KOPT-K1 (cell line): ENCODE data around the gene WNT3A.

ENCODE experiments used
- H3K27ac ChIP-seq: fragments of 200-600 bp; sonication (generic); 2 replicates; pipeline ENCODE4 v1.5.1; 2016; ENCODE audit warnings: antibody characterized with exemption, mild to moderate bottlenecking, low read depth, low read length; ENCODE audit not compliant: poor library complexity, severe bottlenecking
- H3K36me3 ChIP-seq: fragments of 200-600 bp; sonication (generic); 2 replicates; pipeline ENCODE4 v1.5.1; 2017; ENCODE audit warnings: antibody characterized with exemption, mild to moderate bottlenecking, low read length, moderate library complexity; ENCODE audit not compliant: insufficient read depth
- H3K9me3 ChIP-seq: fragments of 200-600 bp; sonication (generic); 2 replicates; pipeline ENCODE4 v1.5.1; 2017; ENCODE audit warnings: antibody characterized with exemption, low read length, mild to moderate bottlenecking; ENCODE audit not compliant: insufficient read depth, poor library complexity, severe bottlenecking

The WNT3A gene

GRCh38 chr1:228031276-228031995 is 24.6 kb downstream of the WNT3A start:
- Histone ChIP-seq H3K9me3 (peaks cover 4% of the 10 kb centered on the region), H3K36me3 (no peaks in the 10 kb centered on the region), H3K27ac (no peak overlapping the region)

GRCh38 chr1:228032041-228032440 is 25.2 kb downstream of the WNT3A start:
- Histone ChIP-seq H3K9me3 (peaks cover 4% of the 10 kb centered on the region), H3K36me3 (no peaks in the 10 kb centered on the region)

GRCh38 chr1:228033376-228033775 is 26.6 kb downstream of the WNT3A start:
- Histone ChIP-seq H3K9me3 (peaks cover 4% of the 10 kb centered on the region), H3K36me3 (no peaks in the 10 kb centered on the region), H3K27ac (no peak overlapping the region)

More at GRCh38 chr1:228032041-228032440, 25.2 kb downstream of the WNT3A start:
- H3K27ac ChIP-seq = no peak overlapping the region

GRCh38 chr1:228034954-228035837 is 28.4 kb downstream of the WNT3A start:
- no peak overlapping the region for H3K27ac ChIP-seq
- no peaks in the 10 kb centered on the region for H3K36me3 ChIP-seq
- peaks cover 4% of the 10 kb centered on the region for H3K9me3 ChIP-seq

- Histone ChIP-seq H3K9me3 (peaks cover 4% of the 10 kb centered on the region), H3K36me3 (no peaks in the 10 kb centered on the region), H3K27ac (no peak overlapping the region)
These were observed 29.0 kb downstream of the WNT3A start for GRCh38 chr1:228035844-228036243.

GRCh38 chr1:228036701-228037231 is 30.0 kb downstream of the WNT3A start:
- H3K9me3 ChIP-seq = peaks cover 4% of the 10 kb centered on the region
- no peaks in the 10 kb centered on the region for H3K36me3 ChIP-seq
- no peak overlapping the region for H3K27ac ChIP-seq

- Histone ChIP-seq H3K36me3 (no peaks in the 10 kb centered on the region), H3K27ac (no peak overlapping the region), H3K9me3 (peaks cover 4% of the 10 kb centered on the region)
These were observed 30.9 kb downstream of the WNT3A start for GRCh38 chr1:228037401-228038386.

- H3K27ac ChIP-seq = no peak overlapping the region
- no peaks in the 10 kb centered on the region for H3K9me3 ChIP-seq
- no peaks in the 10 kb centered on the region for H3K36me3 ChIP-seq
These were observed 31.7 kb downstream of the WNT3A start for GRCh38 chr1:228038387-228039005.

- Histone ChIP-seq H3K36me3 (no peaks in the 10 kb centered on the region), H3K27ac (no peak overlapping the region), H3K9me3 (no peaks in the 10 kb centered on the region)
These were observed 32.5 kb downstream of the WNT3A start for GRCh38 chr1:228039006-228039903.

- Histone ChIP-seq H3K36me3 (no peaks in the 10 kb centered on the region), H3K27ac (no peak overlapping the region), H3K9me3 (no peaks in the 10 kb centered on the region)
These were observed 33.2 kb downstream of the WNT3A start for GRCh38 chr1:228039986-228040385.

- Histone ChIP-seq H3K36me3 (no peaks in the 10 kb centered on the region), H3K9me3 (no peaks in the 10 kb centered on the region), H3K27ac (no peak overlapping the region)
These were observed 34.5 kb downstream of the WNT3A start for GRCh38 chr1:228041316-228041715.

GRCh38 chr1:228042508-228042907 is 35.7 kb downstream of the WNT3A start:
- H3K36me3 ChIP-seq = no peaks in the 10 kb centered on the region
- H3K9me3 ChIP-seq = no peaks in the 10 kb centered on the region
- no peak overlapping the region for H3K27ac ChIP-seq

- Histone ChIP-seq H3K36me3 (no peaks in the 10 kb centered on the region), H3K27ac (no peak overlapping the region), H3K9me3 (no peaks in the 10 kb centered on the region)
These were observed 36.6 kb downstream of the WNT3A start for GRCh38 chr1:228043281-228043848.
